HG03575 (cell line): Measurements from ENCODE around the gene CEACAM16.

Source experiments
- ATAC-seq: cut with Tn5 transposase; IDR thresholded peaks from one replicate; pipeline ENCODE4 v1.9.1; 2021; ENCODE audit not compliant: unreplicated experiment, insufficient number of reproducible peaks, low FRiP score; ENCODE audit errors: extremely low read depth

Gene CEACAM16

DNA sequence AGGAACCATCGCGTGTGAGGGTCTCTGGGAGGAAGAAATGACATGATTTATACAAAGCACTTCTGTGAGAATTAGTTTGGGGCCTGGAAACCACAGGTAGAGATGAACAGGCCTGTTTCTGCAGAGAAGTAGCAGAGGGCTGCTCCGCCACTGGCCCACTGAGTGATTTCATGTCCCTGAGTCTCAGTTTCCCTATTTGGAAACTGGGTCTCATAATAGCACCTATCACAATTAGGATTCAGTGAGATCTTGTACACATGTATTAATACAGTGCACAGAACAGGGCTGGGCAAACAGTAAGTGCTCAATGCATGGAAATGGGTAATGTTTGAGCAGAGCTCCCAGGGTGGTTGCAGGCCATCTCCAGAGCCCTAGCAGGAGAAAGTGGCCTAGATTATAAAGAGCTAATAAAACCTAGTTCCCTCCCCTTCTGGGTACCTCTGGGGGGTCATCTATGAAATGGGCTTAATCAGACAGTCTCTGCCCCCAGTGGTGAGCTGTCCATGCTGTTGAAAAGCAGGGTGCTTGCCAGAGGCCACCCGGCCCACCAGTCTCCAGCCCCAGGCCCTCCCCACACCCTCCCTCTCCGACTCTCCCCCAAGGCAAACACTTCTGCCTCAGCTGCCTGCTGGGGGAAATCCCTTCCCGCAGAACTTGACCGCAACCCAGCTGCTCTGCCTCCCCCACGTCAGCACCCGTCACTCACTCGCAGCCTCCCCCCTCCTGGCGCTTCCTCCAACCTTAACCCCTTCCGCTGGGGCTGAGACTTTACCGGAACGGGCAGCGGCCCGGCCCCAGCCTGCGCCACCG is 54.1 kb downstream of the CEACAM16 start:
- ATAC-seq, result no peak

DNA sequence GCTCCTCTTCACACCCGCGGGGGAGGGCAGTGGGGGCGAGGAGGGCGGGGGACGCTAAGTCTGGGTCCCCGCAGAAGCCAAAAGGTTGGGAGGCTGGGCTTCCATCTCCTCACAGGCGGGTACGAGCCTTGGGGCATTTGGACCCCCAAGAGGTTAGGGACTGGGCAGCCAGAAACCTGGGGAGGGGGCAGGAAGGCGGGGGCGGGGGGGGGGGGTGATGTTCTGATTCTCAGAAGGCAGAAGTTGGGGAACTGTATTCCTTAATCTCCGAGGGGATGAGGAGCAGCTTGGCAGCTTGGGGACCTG is 54.6 kb downstream of the CEACAM16 start:
- ATAC-seq, result no peak

DNA sequence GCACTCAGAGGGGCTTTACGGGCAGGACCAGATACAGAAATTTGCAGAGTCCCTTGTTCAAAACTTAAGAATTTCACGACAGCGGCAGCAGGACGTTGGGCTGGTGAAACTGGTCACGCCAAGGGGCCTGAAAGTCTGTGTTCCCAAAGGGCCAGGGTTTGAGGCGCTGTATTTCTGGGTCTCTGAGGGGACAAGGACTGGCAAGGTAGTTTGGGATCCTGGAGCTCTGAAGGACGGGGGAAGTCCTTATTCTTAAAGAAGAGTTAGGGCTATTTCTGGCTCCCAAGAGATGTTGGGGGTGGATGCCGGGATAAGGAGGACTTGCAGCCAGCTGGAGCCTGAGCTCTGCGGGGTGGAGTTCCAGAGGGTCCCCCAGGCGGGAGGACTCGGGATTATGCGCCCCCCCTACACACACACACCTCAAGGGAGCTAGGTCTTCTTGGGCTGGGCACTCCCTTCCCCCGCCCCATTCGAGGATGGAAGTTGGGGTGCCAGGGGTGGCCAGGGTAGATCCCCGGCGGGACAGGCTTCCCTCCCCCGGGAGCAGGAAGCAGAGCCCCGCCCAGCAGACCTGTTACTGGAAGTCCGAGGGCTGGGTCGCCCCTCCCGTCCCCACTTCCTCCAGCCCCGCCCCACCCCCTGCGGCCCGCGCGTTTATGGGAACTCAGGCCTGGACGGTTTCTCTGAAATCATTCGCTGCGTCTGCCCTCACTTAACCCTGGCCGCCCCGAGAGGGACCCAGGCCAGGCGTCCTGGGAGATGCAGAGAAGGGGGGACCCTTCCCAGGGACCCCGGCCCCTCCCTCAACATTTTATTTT is 55.2 kb downstream of the CEACAM16 start:
- ATAC-seq, result no peak

DNA sequence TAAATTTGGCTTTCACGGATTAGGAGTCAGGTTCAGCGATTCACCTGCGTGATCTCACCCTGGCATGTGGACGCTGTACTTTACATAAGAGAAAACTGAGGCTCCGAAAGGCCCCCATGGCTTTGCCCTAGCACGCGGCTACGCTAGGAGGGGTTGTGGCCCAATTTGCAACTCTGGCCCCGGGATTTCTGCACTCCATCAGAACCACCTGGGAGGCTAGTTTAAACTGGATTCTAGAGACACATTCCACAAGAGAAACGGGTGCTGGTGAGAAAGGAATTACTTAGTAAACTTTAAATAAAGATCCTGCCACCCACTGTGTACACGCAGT is 55.8 kb downstream of the CEACAM16 start:
- ATAC-seq, result no peak

DNA sequence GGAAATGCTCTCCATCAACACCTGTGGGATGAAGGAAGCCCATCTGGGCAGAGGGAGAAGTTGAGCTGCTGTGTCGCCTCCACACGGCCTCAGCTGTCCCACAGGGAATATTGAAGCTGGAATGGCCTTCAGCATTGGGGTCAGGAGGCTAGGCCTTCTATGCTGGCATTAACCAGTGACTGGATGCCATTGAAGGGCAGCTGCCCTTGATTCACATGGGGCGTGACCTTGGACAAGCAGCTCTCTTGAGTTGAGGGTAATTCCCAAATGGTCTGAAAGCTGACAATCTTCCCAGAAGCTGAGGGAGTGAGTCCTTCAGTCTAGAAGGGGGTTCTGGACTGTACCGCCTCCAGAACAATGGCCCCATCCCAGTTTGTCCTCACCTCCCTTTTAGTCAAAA is 56.3 kb downstream of the CEACAM16 start:
- ATAC-seq, result no peak

DNA sequence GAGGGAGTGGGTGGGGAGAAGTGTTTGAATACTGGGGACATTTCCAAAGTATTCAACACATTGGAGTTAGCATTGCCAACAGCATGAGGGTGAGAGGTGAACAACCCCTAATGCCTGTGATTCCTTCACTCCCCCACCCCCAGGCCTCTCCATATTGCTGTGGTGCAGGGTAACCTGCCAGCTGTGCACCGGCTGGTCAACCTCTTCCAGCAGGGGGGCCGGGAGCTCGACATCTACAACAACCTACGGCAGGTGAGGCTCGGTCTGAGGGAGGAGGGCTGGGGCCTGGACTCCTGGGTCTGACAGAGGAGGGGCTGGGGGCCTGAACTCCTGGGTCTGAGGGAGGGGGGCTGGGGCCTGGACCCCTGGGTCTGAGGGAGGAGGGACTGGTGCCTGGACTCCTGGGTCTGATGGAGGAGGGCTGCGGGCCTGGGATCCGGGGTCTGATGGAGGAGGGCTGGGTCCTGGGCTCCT is 57.2 kb downstream of the CEACAM16 start:
- no peak for ATAC-seq

DNA sequence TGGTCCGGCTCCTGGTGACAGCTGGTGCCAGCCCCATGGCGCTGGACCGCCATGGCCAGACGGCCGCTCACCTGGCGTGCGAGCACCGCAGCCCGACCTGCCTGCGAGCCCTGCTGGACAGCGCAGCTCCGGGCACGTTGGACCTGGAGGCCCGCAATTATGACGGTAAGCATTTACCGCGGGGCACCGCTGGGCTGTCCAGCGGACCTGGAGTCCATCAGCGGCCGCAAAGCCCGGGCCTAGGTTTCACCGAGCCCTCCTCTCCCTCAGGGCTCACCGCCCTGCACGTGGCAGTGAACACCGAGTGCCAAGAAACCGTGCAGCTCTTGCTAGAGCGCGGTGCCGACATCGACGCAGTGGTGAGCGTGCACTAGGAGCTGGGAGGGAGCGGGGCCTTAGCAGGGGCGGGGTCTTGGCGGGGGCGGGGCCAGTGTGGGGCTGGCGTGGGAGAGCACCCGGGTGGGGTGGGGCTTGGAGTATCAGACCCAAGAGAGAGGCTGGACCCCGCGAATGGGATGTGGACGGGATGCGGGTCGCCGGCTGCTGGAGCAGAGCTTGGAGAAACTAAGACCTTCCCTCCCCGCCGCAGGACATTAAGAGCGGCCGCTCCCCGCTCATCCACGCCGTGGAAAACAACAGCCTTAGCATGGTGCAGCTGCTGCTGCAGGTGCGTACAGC is 58.2 kb downstream of the CEACAM16 start:
- no peak for ATAC-seq

DNA sequence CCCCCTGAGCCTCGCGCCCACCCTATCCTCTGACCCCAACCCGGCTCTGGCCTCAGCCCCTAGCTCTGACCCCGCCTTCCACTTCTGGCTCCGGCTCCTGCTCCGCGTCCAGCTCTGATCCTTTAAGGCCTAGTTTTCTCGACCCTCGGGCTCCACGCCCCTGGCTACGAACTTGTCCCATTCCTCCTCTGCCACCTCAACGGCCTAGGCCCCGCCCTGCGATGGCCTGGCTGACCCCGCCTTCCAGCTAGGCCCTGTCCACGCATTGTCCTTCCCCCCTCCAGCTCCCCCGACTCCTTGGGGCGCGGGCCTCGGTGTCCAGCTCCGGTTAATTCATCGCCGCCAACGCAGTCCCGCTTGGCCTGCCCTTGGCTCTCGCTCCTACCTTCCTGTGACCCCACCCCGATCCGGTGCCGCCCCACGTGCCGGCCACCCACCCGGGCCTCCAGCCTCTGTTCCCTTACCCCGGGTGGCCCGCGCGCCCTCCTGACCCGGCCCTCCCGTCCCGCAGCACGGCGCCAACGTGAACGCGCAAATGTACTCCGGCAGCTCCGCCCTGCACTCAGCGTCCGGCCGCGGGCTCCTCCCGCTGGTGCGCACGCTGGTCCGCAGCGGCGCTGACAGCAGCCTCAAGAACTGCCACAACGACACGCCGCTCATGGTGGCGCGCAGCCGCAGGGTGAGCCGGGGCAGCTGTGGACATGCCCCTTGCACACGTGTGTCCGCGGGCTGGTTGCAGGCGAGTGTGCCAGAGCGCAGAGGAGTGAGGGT is 59.0 kb downstream of the CEACAM16 start:
- no peak for ATAC-seq

DNA sequence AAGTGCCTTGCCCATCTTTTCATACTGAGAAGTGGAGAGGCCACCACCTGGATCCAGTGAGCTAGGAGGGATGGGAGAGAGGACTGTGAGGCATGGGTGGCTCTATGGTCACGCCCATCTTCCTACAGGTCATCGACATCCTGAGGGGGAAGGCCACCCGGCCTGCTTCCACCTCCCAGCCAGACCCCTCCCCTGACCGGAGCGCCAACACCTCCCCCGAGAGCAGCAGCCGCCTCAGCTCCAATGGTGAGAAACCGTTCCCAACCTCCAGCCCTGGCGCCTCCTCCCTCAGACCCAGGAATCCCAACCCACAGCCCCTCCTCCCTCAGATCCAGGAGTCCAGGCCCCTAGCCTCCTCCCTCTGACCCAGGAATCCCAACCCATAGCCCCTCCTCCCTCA is 59.6 kb downstream of the CEACAM16 start:
- no peak for ATAC-seq

DNA sequence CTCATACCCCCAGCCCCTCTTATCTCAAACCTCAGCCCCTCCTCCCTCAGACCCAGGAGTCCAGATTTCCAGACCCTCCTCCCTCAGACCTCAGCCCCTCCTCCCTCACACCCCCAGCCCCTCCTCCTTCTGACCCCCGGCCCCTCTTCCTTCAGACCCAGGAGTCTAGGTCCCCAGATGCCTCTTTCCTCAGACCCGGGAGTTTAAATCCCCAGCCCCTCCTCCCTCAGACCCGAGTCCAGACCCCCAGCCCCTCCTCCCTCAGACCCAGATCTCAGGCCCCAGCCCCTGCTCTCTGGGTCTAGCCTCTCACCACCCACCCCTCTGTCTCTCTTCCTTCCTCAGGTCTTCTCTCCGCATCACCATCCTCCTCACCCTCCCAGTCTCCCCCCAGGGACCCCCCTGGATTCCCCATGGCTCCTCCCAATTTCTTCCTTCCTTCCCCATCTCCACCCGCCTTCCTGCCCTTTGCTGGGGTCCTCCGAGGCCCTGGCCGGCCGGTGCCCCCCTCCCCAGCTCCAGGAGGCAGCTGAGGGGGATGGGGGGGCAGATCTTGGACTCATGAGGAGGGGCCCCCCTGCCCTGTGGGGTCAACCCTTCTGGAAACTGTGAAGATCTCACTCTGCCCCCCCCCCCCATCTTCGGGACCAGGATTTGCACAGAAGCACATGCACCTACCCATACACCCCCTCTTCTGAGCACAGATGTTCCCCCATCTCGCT is 60.3 kb downstream of the CEACAM16 start:
- ATAC-seq, result no peak
